KOPT-K1 (cell line): ENCODE results near the gene RGPD3.
"Not testable (repeated sequence)": the region's sequence is repeated elsewhere in the genome, so short reads cannot be mapped to it uniquely, and the experiment has no call there.

Experiments used
- H3K27ac ChIP-seq: fragments of 200-600 bp; sonication (generic); 2 replicates; pipeline ENCODE4 v1.5.1; 2016; ENCODE audit warnings: antibody characterized with exemption, mild to moderate bottlenecking, low read depth, low read length; ENCODE audit not compliant: poor library complexity, severe bottlenecking
- H3K36me3 ChIP-seq: fragments of 200-600 bp; sonication (generic); 2 replicates; pipeline ENCODE4 v1.5.1; 2017; ENCODE audit warnings: antibody characterized with exemption, mild to moderate bottlenecking, low read length, moderate library complexity; ENCODE audit not compliant: insufficient read depth
- H3K9me3 ChIP-seq: fragments of 200-600 bp; sonication (generic); 2 replicates; pipeline ENCODE4 v1.5.1; 2017; ENCODE audit warnings: antibody characterized with exemption, low read length, mild to moderate bottlenecking; ENCODE audit not compliant: insufficient read depth, poor library complexity, severe bottlenecking

RGPD3 gene

DNA sequence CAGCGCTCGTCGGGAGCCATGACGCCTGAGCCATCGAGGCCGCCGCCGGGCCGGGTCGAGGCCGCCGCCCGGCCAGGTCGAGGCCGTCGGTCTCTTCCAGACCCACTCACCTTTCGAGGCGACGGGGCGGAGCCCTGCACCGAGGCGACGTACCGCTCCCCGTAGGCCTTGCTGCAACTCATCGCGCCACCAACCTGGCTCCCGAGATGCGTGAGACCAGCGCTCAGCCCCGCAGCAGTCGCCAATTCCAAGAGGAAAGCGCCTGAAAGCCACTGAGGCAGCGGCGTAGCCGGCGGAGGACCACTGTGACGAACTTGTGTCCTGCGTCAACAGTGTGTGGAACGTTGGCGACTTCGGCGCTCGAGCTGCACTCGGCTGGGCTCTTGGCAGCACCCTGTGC lies at the start of gene RGPD3:
RGPD3 (minus strand) TSS at position 307 of the 400 bp plus-strand sequence; CDS start at position 182, 125 bp downstream.
- not testable (repeated sequence) for H3K9me3 ChIP-seq, H3K27ac ChIP-seq, H3K36me3 ChIP-seq

DNA sequence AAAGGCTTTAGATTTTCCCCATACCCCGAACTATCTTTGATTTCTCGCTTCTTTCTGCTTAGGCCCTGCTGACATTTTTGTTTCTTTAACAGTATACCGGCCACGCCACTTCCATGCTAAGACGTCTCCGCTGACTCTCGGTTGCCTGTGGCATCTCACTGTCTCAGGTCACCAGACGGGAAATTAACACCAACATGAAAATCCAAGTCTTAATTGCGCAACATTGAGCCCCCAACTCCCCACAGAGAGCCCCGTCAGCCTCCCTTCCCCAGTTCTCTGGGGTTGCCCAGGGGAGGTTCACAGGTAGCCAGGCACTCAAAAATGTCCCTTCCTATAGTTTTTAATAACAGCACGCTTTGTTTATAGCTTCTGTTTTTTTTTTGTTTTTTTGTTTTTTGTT lies 49.1 kb upstream of the RGPD3 start:
- Histone ChIP-seq H3K36me3 (no peaks in the 10 kb centered on the region), H3K27ac (no peak overlapping the region), H3K9me3 (no peaks in the 10 kb centered on the region)

DNA sequence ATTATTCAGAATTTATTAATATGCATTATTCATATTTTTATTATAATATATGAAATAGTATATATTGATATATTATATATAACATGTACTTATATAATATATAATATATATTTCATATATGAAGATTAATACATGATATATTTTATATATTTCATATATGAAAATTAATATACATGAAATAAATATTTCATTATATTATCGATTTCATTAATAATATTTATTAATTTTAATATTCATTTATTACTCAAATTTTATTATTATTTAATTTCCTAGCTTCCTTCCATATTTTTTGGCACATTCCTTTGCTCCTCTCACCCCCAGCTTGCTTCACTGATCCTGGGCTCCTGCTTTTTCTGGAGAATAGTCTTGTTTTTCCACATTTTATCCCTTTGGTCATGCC lies 48.7 kb upstream of the RGPD3 start:
- H3K36me3 ChIP-seq, result no peaks in the 10 kb centered on the region
- no peak overlapping the region for H3K27ac ChIP-seq
- no peaks in the 10 kb centered on the region for H3K9me3 ChIP-seq

DNA sequence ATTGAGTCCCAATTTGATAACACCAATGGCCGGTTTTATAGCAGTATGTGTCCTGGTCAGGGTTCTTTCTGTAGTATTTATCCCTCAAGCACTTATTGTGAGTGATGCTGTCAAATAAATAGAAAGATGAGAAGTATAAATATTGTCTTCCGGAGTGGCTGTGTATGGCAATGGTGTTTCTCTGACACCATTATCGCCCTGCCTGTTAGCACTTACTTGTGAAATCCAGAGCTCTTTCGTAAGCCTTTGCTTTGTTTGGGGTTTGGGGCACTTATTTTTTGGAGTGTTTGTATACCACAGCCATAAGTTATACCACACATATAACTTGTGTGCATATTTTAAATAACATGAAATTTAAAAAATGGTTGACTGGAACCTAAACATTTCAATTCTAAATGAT lies 48.2 kb upstream of the RGPD3 start:
- no peak overlapping the region for H3K27ac ChIP-seq
- no peaks in the 10 kb centered on the region for H3K36me3 ChIP-seq
- H3K9me3 ChIP-seq, result no peaks in the 10 kb centered on the region

- not testable (repeated sequence) for H3K9me3 ChIP-seq, H3K27ac ChIP-seq, H3K36me3 ChIP-seq
These were observed 46.6 kb upstream of the RGPD3 start for GRCh38 chr2:106514827-106515226.

GRCh38 chr2:106513391-106513790 lies 45.2 kb upstream of the RGPD3 start:
- not testable (repeated sequence) for H3K9me3 ChIP-seq, H3K36me3 ChIP-seq
- H3K27ac ChIP-seq, result peak overlapping the region; percentile 47

DNA sequence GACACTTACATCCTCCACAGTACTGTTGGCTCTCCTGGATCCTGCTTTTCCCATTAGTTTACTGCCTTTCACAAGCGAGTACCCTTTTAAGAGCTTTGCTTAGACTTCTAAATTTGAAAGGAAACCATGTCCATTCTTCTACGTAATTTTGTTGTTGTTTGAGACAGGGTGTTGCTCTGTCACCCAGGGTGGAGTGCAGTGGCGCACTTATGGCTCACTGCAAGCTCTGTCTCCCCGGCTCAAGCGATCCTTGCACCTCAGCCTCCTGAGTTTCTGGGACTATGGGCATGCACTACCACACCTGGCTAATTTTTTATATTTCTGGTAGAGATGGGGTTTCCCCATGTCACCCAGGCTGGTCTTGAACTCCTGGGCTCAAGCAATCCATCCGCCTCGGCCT lies 43.7 kb upstream of the RGPD3 start:
- not testable (repeated sequence) for H3K36me3 ChIP-seq, H3K9me3 ChIP-seq
- peak overlapping the region; percentile 42 for H3K27ac ChIP-seq

- not testable (repeated sequence) for H3K36me3 ChIP-seq, H3K9me3 ChIP-seq
- peak overlapping the region; percentile 42 for H3K27ac ChIP-seq
These were observed 43.3 kb upstream of the RGPD3 start for GRCh38 chr2:106511476-106511901.

DNA sequence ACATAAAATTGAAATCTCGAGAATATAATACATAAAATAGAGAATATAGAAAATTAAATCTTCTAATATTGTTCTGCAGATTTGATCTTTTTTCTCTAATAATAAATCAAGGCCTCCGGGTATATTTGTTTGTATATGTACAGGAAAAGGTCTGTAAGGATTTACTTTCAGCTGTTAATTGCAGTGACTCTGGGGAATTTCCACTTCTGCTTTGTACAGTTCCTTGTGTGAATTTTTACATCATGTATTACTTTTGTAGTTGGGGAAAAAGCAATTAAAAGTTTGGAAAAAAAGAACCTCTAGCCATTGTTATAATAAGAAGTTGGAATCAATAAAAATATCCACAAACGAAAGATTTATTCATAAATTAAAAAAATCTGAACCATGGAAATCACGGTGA lies 42.6 kb upstream of the RGPD3 start:
- H3K27ac ChIP-seq, H3K9me3 ChIP-seq, H3K36me3 ChIP-seq: not testable (repeated sequence)

GRCh38 chr2:106509374-106509770 lies 41.2 kb upstream of the RGPD3 start:
- H3K9me3 ChIP-seq, H3K27ac ChIP-seq, H3K36me3 ChIP-seq: not testable (repeated sequence)

DNA sequence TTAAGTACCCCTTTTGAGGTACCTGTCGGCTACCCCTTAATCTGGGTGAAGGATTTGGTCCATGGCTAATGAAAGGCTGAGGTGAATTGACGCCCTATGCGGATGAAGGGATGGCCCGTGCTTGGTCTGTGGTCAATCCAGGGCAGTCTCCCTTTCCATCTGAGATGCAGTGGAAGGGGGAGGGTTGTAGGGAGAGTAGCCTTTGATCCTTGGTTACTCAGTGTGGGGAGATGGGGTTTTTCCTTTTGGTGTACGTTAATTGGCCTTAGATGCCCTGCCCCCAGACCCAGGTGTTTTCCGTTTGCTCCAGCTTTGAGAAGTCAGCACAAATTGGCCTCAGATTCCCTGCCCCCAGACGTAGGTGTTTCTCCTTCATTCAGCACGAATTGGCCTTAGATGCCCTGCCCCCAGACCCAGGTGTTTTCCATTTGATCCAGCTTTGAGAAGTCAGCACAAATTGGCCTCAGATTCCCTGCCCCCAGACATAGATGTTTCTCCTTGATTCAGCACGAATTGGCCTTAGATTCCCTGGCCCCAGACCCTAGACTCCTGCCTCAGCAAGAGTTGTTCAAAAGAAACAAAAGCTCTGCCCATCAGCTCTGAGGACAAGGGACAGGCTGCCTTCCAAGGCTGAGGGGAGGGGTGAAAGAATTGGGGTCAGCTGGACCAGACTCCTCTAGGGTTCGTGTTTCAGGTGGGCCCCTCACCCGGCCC lies 40.6 kb upstream of the RGPD3 start:
- not testable (repeated sequence) for H3K36me3 ChIP-seq, H3K27ac ChIP-seq, H3K9me3 ChIP-seq

DNA sequence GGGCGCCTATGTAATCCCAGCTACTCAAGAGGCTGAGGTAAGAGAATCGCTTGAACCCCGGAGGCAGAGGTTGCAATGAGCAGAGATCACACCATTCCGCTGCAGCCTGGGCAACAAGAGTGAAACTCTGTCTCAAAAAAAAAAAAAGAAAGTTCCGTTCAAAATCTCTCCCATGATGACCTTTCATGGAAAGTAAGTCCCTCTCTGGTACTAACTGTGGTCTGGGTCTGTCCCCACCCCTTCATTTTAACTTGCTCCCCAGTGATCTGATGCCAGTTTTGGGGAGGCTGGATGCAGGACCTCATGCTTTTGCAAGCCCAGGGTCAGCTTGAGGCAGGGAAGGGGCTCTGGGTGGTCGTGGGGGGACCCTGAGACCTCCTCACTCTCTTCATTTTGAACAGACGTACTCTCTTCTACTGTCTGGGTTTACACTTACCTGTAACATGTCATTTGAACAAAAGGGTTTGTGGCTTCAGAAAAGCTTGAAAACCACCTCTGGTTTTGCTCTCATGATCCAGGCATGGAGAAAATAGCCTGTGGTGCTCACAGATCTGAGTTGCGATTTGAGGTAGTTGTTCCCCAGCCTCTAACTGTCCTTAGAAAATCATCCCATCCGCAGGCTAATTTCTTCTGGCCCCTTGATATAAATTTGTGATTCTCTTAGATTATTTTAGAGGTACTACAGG lies 37.9 kb upstream of the RGPD3 start:
- H3K36me3 ChIP-seq, H3K9me3 ChIP-seq: not testable (repeated sequence)
- peak overlapping the region; percentile 66 for H3K27ac ChIP-seq

DNA sequence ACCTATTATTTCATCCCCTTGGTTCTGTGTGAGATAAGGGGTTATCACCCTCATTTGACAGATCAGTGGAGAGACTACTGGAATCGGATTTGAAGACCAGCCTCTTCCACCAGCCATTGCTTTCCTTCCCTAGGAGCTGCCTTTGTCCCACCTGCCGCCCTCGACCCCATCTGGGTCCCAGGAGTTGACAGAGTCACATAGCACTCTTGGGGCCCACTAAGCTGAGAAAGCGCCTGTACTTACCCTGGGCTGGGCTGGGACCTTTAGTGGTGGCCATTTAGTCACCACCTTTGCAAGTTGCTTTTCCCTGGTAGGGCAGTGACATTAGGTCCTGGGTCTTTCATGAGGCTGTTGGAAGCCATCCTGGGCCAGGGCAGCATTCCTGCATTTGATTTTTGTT lies 36.6 kb upstream of the RGPD3 start:
- not testable (repeated sequence) for H3K27ac ChIP-seq, H3K9me3 ChIP-seq, H3K36me3 ChIP-seq

DNA sequence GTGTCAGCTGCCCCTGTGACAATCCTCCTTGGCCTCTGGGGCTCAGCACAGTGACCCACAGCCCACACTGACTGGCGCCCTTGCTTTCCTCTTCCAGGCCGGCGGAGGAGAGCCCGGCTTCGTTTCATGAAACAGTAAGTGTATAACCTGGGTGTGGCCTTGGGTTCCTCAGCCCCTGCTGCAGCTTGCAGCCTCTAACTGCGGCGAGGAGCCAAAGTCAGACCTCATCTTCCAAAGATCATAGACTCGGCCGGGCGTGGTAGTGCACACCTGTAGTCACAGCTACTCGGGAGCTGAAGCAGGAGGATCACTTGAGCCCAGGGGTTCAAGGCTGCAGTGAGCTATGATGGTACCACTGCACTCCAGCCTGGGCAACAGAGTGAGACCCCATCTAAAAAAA lies 36.0 kb upstream of the RGPD3 start:
- not testable (repeated sequence) for H3K27ac ChIP-seq, H3K9me3 ChIP-seq, H3K36me3 ChIP-seq

DNA sequence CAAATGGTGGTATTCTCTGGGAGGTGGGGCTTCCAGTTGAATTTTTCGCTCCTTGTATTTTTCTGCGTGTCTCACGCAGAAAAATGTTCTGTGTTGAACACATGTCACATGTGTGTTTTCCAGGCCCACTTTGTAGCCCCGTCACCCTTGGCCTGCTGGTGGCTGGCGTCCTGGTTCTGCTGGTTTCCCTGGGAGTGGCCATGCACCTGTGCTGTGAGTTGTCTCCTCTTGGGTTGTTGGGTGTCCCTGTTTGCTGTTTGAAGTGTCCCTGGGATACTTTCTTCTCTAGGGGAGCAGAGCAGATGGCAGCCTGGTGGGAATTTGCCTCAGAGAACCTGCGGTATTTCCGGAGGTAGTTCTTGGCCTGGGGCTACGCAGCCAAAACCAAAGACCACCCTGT lies 34.1 kb upstream of the RGPD3 start:
- not testable (repeated sequence) for H3K9me3 ChIP-seq, H3K36me3 ChIP-seq, H3K27ac ChIP-seq

DNA sequence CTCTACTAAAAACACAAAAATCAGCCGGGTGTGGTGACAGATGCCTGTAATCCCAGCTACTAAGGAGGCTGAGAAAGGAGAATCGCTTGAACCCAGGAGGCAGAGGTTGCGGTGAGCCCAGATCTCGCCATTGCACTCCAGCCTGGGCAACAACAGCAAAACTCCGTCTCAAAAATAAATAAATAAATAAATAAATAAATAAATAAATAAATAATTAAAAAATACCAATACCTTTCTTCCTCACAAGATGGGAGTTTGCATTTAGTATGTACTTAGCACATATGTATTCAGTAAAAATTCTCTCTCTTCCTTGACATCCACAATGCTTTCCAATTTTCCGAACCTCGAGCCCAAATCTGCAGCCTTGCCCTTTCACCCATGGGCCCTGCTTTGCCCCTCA lies 32.1 kb upstream of the RGPD3 start:
- not testable (repeated sequence) for H3K27ac ChIP-seq, H3K9me3 ChIP-seq, H3K36me3 ChIP-seq
